Omental fat pad (tissue), 4 donors: Measurements from ENCODE around the gene MAEA. TPM values are rescaled to one million over a fixed set of nuclear protein-coding genes. Genes with fewer than 3 reads are reported as not detected.

Source experiments
- ATAC-seq: fragments of 150-250 bp; one replicate; pipeline ENCODE4 v1.9.1; 2016; ENCODE audit warnings: mild to moderate bottlenecking, moderate library complexity; ENCODE audit not compliant: low FRiP score
- DNase-seq: peaks from one replicate; pipeline ENCODE4 v3.0.0-alpha.2; 2019; ENCODE audit warnings: low spot score
- CTCF ChIP-seq, 3 donors: fragments of 450-650 bp; IDR thresholded peaks; one replicate each; pipeline ENCODE4 v1.5.1; 2016 to 2017; ENCODE audit warnings: antibody characterized with exemption in 3 of 3, mild to moderate bottlenecking in 3 of 3, moderate library complexity in 2 of 3
- total RNA-seq, 4 donors: library from RNA; depleted of rRNA; stranded (reverse); fragments of >200 nt; gene quantifications; one replicate each; pipeline ENCODE4 v1.1.0, GENCODE V29; 2016

The MAEA gene
- total RNA-seq, 4 donors from 2014 or later = 38.8 to 71.2 (median 51.8) TPM

GRCh38 chr4:1325681-1326635, 36.3 kb downstream of the MAEA start:
- DNase-seq (no peak), ATAC-seq (no peak)
- no peak for TF ChIP-seq CTCF (IDR thresholded peaks at IDR 0.05)

- ATAC-seq (no peak), DNase-seq (no peak)
- no peak for TF ChIP-seq CTCF (IDR thresholded peaks at IDR 0.05)
Measured at GRCh38 chr4:1326751-1327525, 37.2 kb downstream of the MAEA start.

GRCh38 chr4:1327526-1328266, 38.0 kb downstream of the MAEA start:
- no peak for ATAC-seq
- no peak for DNase-seq
- no peak for TF ChIP-seq CTCF (IDR thresholded peaks at IDR 0.05)

- DNase-seq = no peak
- no peak for TF ChIP-seq CTCF (IDR thresholded peaks at IDR 0.05)
- no peak for ATAC-seq
Measured at GRCh38 chr4:1328267-1329155, 38.8 kb downstream of the MAEA start.

- ATAC-seq (no peak), DNase-seq (no peak)
- no peak for TF ChIP-seq CTCF (IDR thresholded peaks at IDR 0.05)
Measured at GRCh38 chr4:1329408-1330371, 40.0 kb downstream of the MAEA start.
